A549 (cell line): ENCODE results near the gene IGHMBP2. TPM values are rescaled to one million over a fixed set of nuclear protein-coding genes. Genes with fewer than 3 reads are reported as not detected.

ENCODE experiments used
- ATAC-seq, 2 experiments: fragments of 200-7000 bp in 1 of 2; fragments of >200 bp in 1 of 2; cut with Nextera tagmentation in 1 of 2; cut with Tn5 transposase in 1 of 2; 3 replicates each; pipeline versions ENCODE4 v1.8.0 to v1.9.1; 2018 to 2020; ENCODE audit warnings: mild to moderate bottlenecking in 1 of 2, moderate library complexity in 1 of 2
- CTCF ChIA-PET: fragments of 300-600 bp; sonication (Branson Sonifier 250); formaldehyde crosslinking; extraction: SDS; loops from one replicate; lab custom pipeline; 2021; ENCODE audit warnings: antibody characterized with exemption, inconsistent platforms; lab: Yijun Ruan, JAX
- POLR2A ChIA-PET: fragments of 350-600 bp; formaldehyde crosslinking; extraction: SDS; loops from one replicate; lab custom pipeline; 2021; ENCODE audit warnings: antibody characterized with exemption, inconsistent platforms; lab: Yijun Ruan, JAX
- DNase-seq, 2 experiments: peaks; one replicate each; pipeline versions ENCODE4 v3.0.0 to v3.0.0-alpha.2; 2011 to 2016; ENCODE audit warnings: low read depth in 1 of 2, low spot score in 1 of 2
- FAIRE-seq: peaks from 2 replicates; lab custom pipeline; 2011; peaks lifted over from hg19 to GRCh38; lab: Jason Lieb, UNC
- H3K27ac ChIP-seq, 2 experiments: fragments of >200 bp; sonication (Bioruptor Twin); formaldehyde crosslinking; 3 replicates each; pipeline ENCODE4 v1.5.1; 2016 to 2017
- H3K4me1 ChIP-seq: fragments of >200 bp; sonication (Bioruptor Twin); formaldehyde crosslinking; 3 replicates; pipeline ENCODE4 v1.6.1; 2016
- H3K4me2 ChIP-seq: fragments of >200 bp; sonication (Bioruptor Twin); formaldehyde crosslinking; 3 replicates; pipeline ENCODE4 v1.6.1; 2016
- H3K4me3 ChIP-seq: fragments of >200 bp; sonication (Bioruptor Twin); formaldehyde crosslinking; 3 replicates; pipeline ENCODE4 v1.5.1; 2016
- H3K9me3 ChIP-seq: fragments of >200 bp; sonication (Bioruptor Twin); formaldehyde crosslinking; 3 replicates; pipeline ENCODE4 v1.6.1; 2016
- BHLHE40 ChIP-seq: IDR thresholded peaks from 2 replicates; pipeline ENCODE4 v1.6.1; 2012; ENCODE audit warnings: low read depth, low read length, inconsistent platforms
- CBX2 ChIP-seq: fragments of 200-600 bp; sonication (generic); IDR thresholded peaks from 2 replicates; pipeline ENCODE4 v1.6.1; 2016; ENCODE audit warnings: low read depth, mild to moderate bottlenecking, borderline replicate concordance
- CEBPB ChIP-seq, 2 experiments: fragments of >200 bp in 1 of 2; sonication (Bioruptor Twin) in 1 of 2; formaldehyde crosslinking in 1 of 2; IDR thresholded peaks; 2 replicates each; pipeline ENCODE4 v1.6.1; 2012 to 2016
- CHD2 ChIP-seq: fragments of 150-350 bp; IDR thresholded peaks from 2 replicates; pipeline ENCODE4 v1.6.1; 2014; ENCODE audit warnings: low read length; ENCODE audit not compliant: partially characterized antibody
- EP300 ChIP-seq, 2 experiments: fragments of >200 bp; sonication (Bioruptor Twin); formaldehyde crosslinking; IDR thresholded peaks; 2 replicates in 1 of 2; 3 replicates in 1 of 2; pipeline ENCODE4 v1.6.1; 2016 to 2017
- ESRRA ChIP-seq: fragments of 150-350 bp; IDR thresholded peaks from 2 replicates; pipeline ENCODE4 v1.6.1; 2014; ENCODE audit warnings: mild to moderate bottlenecking, low read length, borderline replicate concordance
- FOSB ChIP-seq: fragments of 250-450 bp; sonication (Bioruptor Pico); IDR thresholded peaks from 2 replicates; pipeline ENCODE4 v1.5.0; 2020; ENCODE audit warnings: mild to moderate bottlenecking, moderate library complexity
- FOSL2 ChIP-seq, 2 experiments: fragments of 450-650 bp in 1 of 2; fragments of >200 bp in 1 of 2; sonication (Bioruptor Twin) in 1 of 2; formaldehyde crosslinking; IDR thresholded peaks; 2 replicates each; pipeline versions ENCODE4 v1.5.0 to v1.6.1; 2016 to 2020; ENCODE audit warnings: mild to moderate bottlenecking in 1 of 2, moderate library complexity in 1 of 2
- FOXS1 ChIP-seq: fragments of 250-450 bp; sonication (Bioruptor Pico); IDR thresholded peaks from 2 replicates; pipeline ENCODE4 v1.5.0; 2020; ENCODE audit warnings: mild to moderate bottlenecking, moderate library complexity
- HDAC2 ChIP-seq: fragments of 200-600 bp; sonication (generic); IDR thresholded peaks from 2 replicates; pipeline ENCODE4 v1.6.1; 2016
- HEYL ChIP-seq: fragments of 250-450 bp; sonication (Bioruptor Pico); IDR thresholded peaks from 2 replicates; pipeline ENCODE4 v1.8.0; 2021; ENCODE audit warnings: mild to moderate bottlenecking, moderate library complexity
- KDM1A ChIP-seq: fragments of 200-600 bp; sonication (generic); IDR thresholded peaks from 2 replicates; pipeline ENCODE4 v1.6.1; 2016; ENCODE audit warnings: low read depth, mild to moderate bottlenecking
- MAFK ChIP-seq: fragments of 450-650 bp; IDR thresholded peaks from 2 replicates; pipeline ENCODE4 v1.6.1; 2014; ENCODE audit not compliant: partially characterized antibody
- MYC ChIP-seq: IDR thresholded peaks from 2 replicates; pipeline ENCODE4 v1.6.1; 2012; ENCODE audit warnings: mild to moderate bottlenecking, inconsistent platforms, low read length, improper control_type of control experiment, borderline replicate concordance
- PHF8 ChIP-seq: fragments of 200-600 bp; sonication (generic); IDR thresholded peaks from 2 replicates; pipeline ENCODE4 v1.6.1; 2016; ENCODE audit warnings: low read depth, mild to moderate bottlenecking, antibody characterized with exemption, moderate library complexity, borderline replicate concordance
- POLR2A ChIP-seq: IDR thresholded peaks from 2 replicates; pipeline ENCODE4 v1.6.1; 2012; ENCODE audit warnings: mild to moderate bottlenecking, low read length
- POLR2AphosphoS2 ChIP-seq: conservative IDR thresholded peaks from 2 replicates; pipeline ENCODE4 v1.6.1; 2012; ENCODE audit warnings: low read length, improper control_type of control experiment, inconsistent platforms
- RAD21 ChIP-seq, 2 experiments: fragments of >200 bp in 1 of 2; sonication (Bioruptor Twin) in 1 of 2; formaldehyde crosslinking in 1 of 2; IDR thresholded peaks in 1 of 2; conservative IDR thresholded peaks in 1 of 2; 2 replicates in 1 of 2; 3 replicates in 1 of 2; pipeline ENCODE4 v1.6.1; 2012 to 2018; ENCODE audit warnings: inconsistent platforms in 1 of 2
- RFX5 ChIP-seq: fragments of 450-650 bp; IDR thresholded peaks from 2 replicates; pipeline ENCODE4 v1.7.1; 2014; ENCODE audit warnings: antibody characterized with exemption, mild to moderate bottlenecking, moderate library complexity
- RNF2 ChIP-seq: fragments of 200-600 bp; sonication (generic); IDR thresholded peaks from 2 replicates; pipeline ENCODE4 v1.6.1; 2016; ENCODE audit warnings: low read depth, mild to moderate bottlenecking, antibody characterized with exemption, moderate library complexity, borderline replicate concordance
- SMC3 ChIP-seq: fragments of >200 bp; sonication (Bioruptor Twin); formaldehyde crosslinking; IDR thresholded peaks from 3 replicates; pipeline ENCODE4 v1.6.1; 2018; ENCODE audit warnings: inconsistent platforms
- SREBF2 ChIP-seq: fragments of 450-650 bp; IDR thresholded peaks from 2 replicates; pipeline ENCODE4 v1.6.1; 2014; ENCODE audit warnings: mild to moderate bottlenecking, moderate library complexity
- TFCP2L1 ChIP-seq: fragments of 250-450 bp; sonication (Bioruptor Pico); IDR thresholded peaks from 2 replicates; pipeline ENCODE4 v1.5.0; 2021; ENCODE audit warnings: mild to moderate bottlenecking
- ZC3H11A ChIP-seq: fragments of 450-650 bp; IDR thresholded peaks from 2 replicates; pipeline ENCODE4 v1.6.1; 2014; ENCODE audit warnings: antibody characterized with exemption, mild to moderate bottlenecking
- ZFP36 ChIP-seq: fragments of 450-650 bp; IDR thresholded peaks from 2 replicates; pipeline ENCODE4 v1.6.1; 2014; ENCODE audit warnings: borderline replicate concordance; ENCODE audit not compliant: partially characterized antibody
- WGBS: methylation state at CpG from one replicate; pipeline ENCODE4 v1.1.6; 2017; ENCODE audit errors: missing lambda C conversion rate; 5-methylcytosine and 5-hydroxymethylcytosine counted together
- polyA plus RNA-seq, 4 experiments: library from polyadenylated mRNA; depleted of rRNA in 3 of 4; stranded (reverse); fragments of >200 nt; fragmentation: RNase III in 1 of 4; extraction: RNeasy Plus Mini Kit Qiagen cat#74134 plus additional on column Dnase treatment in 1 of 4; gene quantifications; 2 replicates in 3 of 4; 3 replicates in 1 of 4; pipeline ENCODE4 v1.2.3, GENCODE V29; 2011 to 2017
- TF ChIP-seq, protein P1 (sequence below): fragments of >200 bp; sonication (Bioruptor Twin); formaldehyde crosslinking; IDR thresholded peaks from 2 replicates; pipeline ENCODE4 v1.6.1; 2016
- TF ChIP-seq, protein P2 (sequence below): fragments of 200-600 bp; sonication (generic); IDR thresholded peaks from 2 replicates; pipeline ENCODE4 v1.6.1; 2016; ENCODE audit warnings: antibody characterized with exemption, mild to moderate bottlenecking, moderate library complexity
- TF ChIP-seq, protein P3 (sequence below): fragments of 450-650 bp; IDR thresholded peaks from 2 replicates; pipeline ENCODE4 v1.6.1; 2014; ENCODE audit warnings: antibody characterized with exemption
- TF ChIP-seq, protein P4 (sequence below): fragments of >200 bp; sonication (Bioruptor Twin); formaldehyde crosslinking; IDR thresholded peaks from 3 replicates; pipeline ENCODE4 v1.6.1; 2016

Gene IGHMBP2
- polyA plus RNA-seq, 2 of the 4 experiments (the other 2 are of a cell fraction): 11.9 to 12.8 TPM

DNA sequence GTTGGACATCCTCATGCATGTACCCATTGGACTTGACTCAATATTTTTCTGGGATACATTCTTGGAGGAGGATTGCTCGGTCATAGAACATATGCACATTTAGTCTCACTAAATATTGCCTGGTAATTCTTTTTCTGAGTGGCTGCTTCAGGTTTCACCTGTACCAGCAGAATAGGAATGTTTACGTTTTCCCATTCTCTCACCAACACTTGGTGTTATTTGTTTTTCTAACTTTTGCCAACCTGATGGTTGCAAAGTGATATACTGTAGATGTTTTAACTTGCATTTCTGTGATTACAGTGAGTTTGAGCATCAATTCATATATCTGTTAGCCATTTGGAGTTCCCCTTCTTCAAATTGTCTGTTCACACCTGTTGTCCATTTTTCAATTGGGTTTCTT, 78.4 kb downstream of the IGHMBP2 start:
- POLR2A ChIA-PET: no interaction called here

DNA sequence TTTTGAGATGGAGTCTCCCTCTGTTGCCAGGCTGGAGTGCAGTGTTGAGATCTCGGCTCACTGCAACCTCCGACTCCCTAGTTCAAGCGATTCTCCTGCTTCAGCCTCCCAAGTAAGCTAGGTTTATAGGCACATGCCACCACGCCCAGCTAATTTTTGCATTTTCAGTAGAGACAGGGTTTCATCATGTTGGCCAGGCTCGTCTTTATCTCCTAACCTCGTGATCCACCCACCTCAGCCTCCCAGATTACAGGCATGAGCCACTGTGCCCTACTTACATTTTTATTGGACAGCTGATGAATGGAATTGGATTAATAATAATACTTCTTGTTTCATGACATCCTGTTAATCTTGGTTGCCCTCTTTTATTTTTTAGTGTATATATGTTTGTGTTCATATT, 80.1 kb downstream of the IGHMBP2 start:
- DNase-seq (no peak), FAIRE-seq (no peak), ATAC-seq (no peak)
- TF ChIP-seq, protein P1, sequence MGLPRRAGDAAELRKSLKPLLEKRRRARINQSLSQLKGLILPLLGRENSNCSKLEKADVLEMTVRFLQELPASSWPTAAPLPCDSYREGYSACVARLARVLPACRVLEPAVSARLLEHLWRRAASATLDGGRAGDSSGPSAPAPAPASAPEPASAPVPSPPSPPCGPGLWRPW: no peak
- no peak for TF ChIP-seq RNF2
- no peak for TF ChIP-seq ZC3H11A
- no peak for TF ChIP-seq HDAC2
- TF ChIP-seq, protein P2, sequence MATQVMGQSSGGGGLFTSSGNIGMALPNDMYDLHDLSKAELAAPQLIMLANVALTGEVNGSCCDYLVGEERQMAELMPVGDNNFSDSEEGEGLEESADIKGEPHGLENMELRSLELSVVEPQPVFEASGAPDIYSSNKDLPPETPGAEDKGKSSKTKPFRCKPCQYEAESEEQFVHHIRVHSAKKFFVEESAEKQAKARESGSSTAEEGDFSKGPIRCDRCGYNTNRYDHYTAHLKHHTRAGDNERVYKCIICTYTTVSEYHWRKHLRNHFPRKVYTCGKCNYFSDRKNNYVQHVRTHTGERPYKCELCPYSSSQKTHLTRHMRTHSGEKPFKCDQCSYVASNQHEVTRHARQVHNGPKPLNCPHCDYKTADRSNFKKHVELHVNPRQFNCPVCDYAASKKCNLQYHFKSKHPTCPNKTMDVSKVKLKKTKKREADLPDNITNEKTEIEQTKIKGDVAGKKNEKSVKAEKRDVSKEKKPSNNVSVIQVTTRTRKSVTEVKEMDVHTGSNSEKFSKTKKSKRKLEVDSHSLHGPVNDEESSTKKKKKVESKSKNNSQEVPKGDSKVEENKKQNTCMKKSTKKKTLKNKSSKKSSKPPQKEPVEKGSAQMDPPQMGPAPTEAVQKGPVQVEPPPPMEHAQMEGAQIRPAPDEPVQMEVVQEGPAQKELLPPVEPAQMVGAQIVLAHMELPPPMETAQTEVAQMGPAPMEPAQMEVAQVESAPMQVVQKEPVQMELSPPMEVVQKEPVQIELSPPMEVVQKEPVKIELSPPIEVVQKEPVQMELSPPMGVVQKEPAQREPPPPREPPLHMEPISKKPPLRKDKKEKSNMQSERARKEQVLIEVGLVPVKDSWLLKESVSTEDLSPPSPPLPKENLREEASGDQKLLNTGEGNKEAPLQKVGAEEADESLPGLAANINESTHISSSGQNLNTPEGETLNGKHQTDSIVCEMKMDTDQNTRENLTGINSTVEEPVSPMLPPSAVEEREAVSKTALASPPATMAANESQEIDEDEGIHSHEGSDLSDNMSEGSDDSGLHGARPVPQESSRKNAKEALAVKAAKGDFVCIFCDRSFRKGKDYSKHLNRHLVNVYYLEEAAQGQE: no peak
- TF ChIP-seq SMC3: no peak
- H3K4me2 ChIP-seq: no peak overlapping the region
- no peaks in the 10 kb centered on the region for H3K4me1 ChIP-seq
- no peak overlapping the region for H3K27ac ChIP-seq
- ChIA-PET CTCF (no interaction called here), POLR2A (no interaction called here)
- H3K4me3 ChIP-seq: no peak overlapping the region
- WGBS: 33% methylated on average over 6 of the region's 6 CpGs
- peaks cover 40% of the 10 kb centered on the region for H3K9me3 ChIP-seq

More for the DNA sequence above, 78.4 kb downstream of the IGHMBP2 start:
- H3K27ac ChIP-seq: no peak overlapping the region
- TF ChIP-seq CEBPB (IDR thresholded peaks at IDR 0.05): no peak
- TF ChIP-seq PHF8: no peak
- no peak for TF ChIP-seq TFCP2L1 (CRISPR knock-in tag)
- TF ChIP-seq KDM1A: no peak
- no peak for TF ChIP-seq SREBF2
- no peak for TF ChIP-seq CHD2
- TF ChIP-seq EP300 (IDR thresholded peaks at IDR 0.05): no peak
- TF ChIP-seq, protein P3, sequence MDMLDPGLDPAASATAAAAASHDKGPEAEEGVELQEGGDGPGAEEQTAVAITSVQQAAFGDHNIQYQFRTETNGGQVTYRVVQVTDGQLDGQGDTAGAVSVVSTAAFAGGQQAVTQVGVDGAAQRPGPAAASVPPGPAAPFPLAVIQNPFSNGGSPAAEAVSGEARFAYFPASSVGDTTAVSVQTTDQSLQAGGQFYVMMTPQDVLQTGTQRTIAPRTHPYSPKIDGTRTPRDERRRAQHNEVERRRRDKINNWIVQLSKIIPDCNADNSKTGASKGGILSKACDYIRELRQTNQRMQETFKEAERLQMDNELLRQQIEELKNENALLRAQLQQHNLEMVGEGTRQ: no peak
- TF ChIP-seq MAFK: no peak
- TF ChIP-seq HEYL (CRISPR knock-in tag): no peak
- no peak for TF ChIP-seq POLR2A
- TF ChIP-seq POLR2AphosphoS2: no peak
- no peak for TF ChIP-seq BHLHE40
- TF ChIP-seq, all 56 proteins: peak for 0
- H3K4me3 ChIP-seq: no peak overlapping the region
- peaks cover 33% of the 10 kb centered on the region for H3K9me3 ChIP-seq
- WGBS: 43% methylated on average over 2 of the region's 2 CpGs
- FAIRE-seq (no peak), DNase-seq (no peak), ATAC-seq (no peak)
- no peaks in the 10 kb centered on the region for H3K4me1 ChIP-seq
- CTCF ChIA-PET: no interaction called here
- no peak overlapping the region for H3K4me2 ChIP-seq

DNA sequence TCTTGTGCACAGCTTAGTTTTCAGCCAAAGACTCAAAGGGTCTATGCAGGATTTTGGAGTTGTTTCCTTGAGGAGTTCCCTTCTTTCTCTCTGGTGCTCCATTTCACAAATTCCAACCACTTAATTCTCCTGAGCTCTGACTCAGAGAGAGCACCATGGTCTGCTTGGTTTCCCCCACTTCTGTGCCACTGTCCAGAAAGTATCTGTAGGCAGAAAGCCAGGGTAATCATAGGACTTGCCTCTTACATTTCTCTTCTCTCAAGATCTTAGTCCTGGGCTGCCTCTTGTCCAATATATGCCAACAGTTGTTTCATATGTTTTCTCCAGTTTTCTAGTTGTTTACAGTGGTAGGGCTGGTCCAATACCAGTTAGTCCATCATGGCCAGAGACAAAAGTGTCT, 83.5 kb downstream of the IGHMBP2 start:
- ATAC-seq (no peak), DNase-seq (no peak), FAIRE-seq (no peak)
- H3K4me2 ChIP-seq: no peak overlapping the region
- H3K4me3 ChIP-seq: no peak overlapping the region
- TF ChIP-seq CHD2 (no peak), RFX5 (no peak), FOSB (CRISPR knock-in tag) (no peak), ZFP36 (no peak), FOXS1 (CRISPR knock-in tag) (no peak), MYC (no peak), FOSL2 (IDR thresholded peaks at IDR 0.05) (no peak), FOSL2 (CRISPR knock-in tag; IDR thresholded peaks at IDR 0.05) (no peak), CEBPB (IDR thresholded peaks at IDR 0.05) (no peak), ESRRA (no peak), RAD21 (conservative IDR thresholded peaks at IDR 0.05 in 1 of 2, IDR thresholded peaks at IDR 0.05 in 1 of 2) (no peak), CBX2 (no peak)
- TF ChIP-seq, protein P4, sequence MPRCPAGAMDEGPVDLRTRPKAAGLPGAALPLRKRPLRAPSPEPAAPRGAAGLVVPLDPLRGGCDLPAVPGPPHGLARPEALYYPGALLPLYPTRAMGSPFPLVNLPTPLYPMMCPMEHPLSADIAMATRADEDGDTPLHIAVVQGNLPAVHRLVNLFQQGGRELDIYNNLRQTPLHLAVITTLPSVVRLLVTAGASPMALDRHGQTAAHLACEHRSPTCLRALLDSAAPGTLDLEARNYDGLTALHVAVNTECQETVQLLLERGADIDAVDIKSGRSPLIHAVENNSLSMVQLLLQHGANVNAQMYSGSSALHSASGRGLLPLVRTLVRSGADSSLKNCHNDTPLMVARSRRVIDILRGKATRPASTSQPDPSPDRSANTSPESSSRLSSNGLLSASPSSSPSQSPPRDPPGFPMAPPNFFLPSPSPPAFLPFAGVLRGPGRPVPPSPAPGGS: no peak
- ChIA-PET CTCF (interaction anchor here (1.1 kb wide), 1 partner anchor 10 kb away, joined by 4 read pairs; no protein-coding TSS in a partner anchor), POLR2A (no interaction called here)
- H3K9me3 ChIP-seq: peaks cover 38% of the 10 kb centered on the region
- no peaks in the 10 kb centered on the region for H3K4me1 ChIP-seq
- no peak overlapping the region for H3K27ac ChIP-seq
